Neural cell (in vitro differentiated cells): ENCODE results near the gene C12orf54. TPM values are rescaled to one million over a fixed set of nuclear protein-coding genes. Genes with fewer than 3 reads are reported as not detected.
"Not testable (repeated sequence)": the region's sequence is repeated elsewhere in the genome, so short reads cannot be mapped to it uniquely, and the experiment has no call there.

ENCODE experiments used
- H2AFZ ChIP-seq: fragments of 200-600, 300-800 bp; sonication (generic), shearing (Covaris generic); 2 replicates; pipeline ENCODE4 v1.6.0; 2014; ENCODE audit warnings: low read depth, mild to moderate bottlenecking, antibody characterized with exemption, low read length, moderate library complexity
- H3F3A ChIP-seq: fragments of 200-600 bp; shearing (Covaris generic); 2 replicates; pipeline ENCODE4 v1.6.1; 2016; ENCODE audit warnings: mild to moderate bottlenecking, moderate library complexity, mixed read lengths, antibody characterized with exemption, low read length; ENCODE audit not compliant: insufficient read depth, poor library complexity, severe bottlenecking
- H3K27ac ChIP-seq: fragments of 200-600, 300-800 bp; sonication (generic), shearing (Covaris generic); 2 replicates; pipeline ENCODE4 v1.5.1; 2014; ENCODE audit warnings: mild to moderate bottlenecking, low read length, moderate library complexity
- H3K27me3 ChIP-seq: fragments of 300-800, 200-600 bp; sonication (generic), shearing (Covaris generic); 2 replicates; pipeline ENCODE4 v1.6.0; 2014; ENCODE audit warnings: mild to moderate bottlenecking, low read depth, low read length, moderate library complexity; ENCODE audit not compliant: insufficient read depth
- H3K36me3 ChIP-seq: fragments of 300-800, 200-600 bp; sonication (generic), shearing (Covaris generic); 2 replicates; pipeline ENCODE4 v1.5.1; 2014; ENCODE audit warnings: mild to moderate bottlenecking, antibody characterized with exemption, low read length, moderate library complexity; ENCODE audit not compliant: insufficient read depth
- H3K4me2 ChIP-seq: fragments of 300-800, 200-600 bp; sonication (generic), shearing (Covaris generic); 2 replicates; pipeline ENCODE4 v1.6.0; 2014; ENCODE audit warnings: mild to moderate bottlenecking, low read length
- H3K4me3 ChIP-seq: fragments of 300-800, 200-600 bp; sonication (generic), shearing (Covaris generic); 2 replicates; pipeline ENCODE4 v1.5.1; 2014; ENCODE audit warnings: mild to moderate bottlenecking, low read length, moderate library complexity
- H3K79me2 ChIP-seq: fragments of 200-600 bp; shearing (Covaris generic); replicated peaks from 2 replicates; pipeline ENCODE4 v1.6.0; 2014; ENCODE audit warnings: mild to moderate bottlenecking, low read length, moderate library complexity; ENCODE audit not compliant: insufficient read depth
- H3K9ac ChIP-seq: fragments of 300-800, 200-600 bp; sonication (generic), shearing (Covaris generic); 2 replicates; pipeline ENCODE4 v1.6.1; 2016; ENCODE audit warnings: mild to moderate bottlenecking, low read length, mixed read lengths
- H3K9me2 ChIP-seq: fragments of 200-600 bp; shearing (Covaris generic); 2 replicates; pipeline ENCODE4 v1.6.1; 2016; ENCODE audit warnings: mild to moderate bottlenecking, low read length, mixed read lengths; ENCODE audit not compliant: insufficient read depth
- H3K9me3 ChIP-seq: fragments of 200-600, 300-800 bp; sonication (generic), shearing (Covaris generic); 2 replicates; pipeline ENCODE4 v1.6.1; 2016; ENCODE audit warnings: mild to moderate bottlenecking, mixed run types, low read length, moderate library complexity, mixed read lengths
- H4K20me1 ChIP-seq: fragments of 200-600 bp; shearing (Covaris generic); 2 replicates; pipeline ENCODE4 v1.6.1; 2016; ENCODE audit warnings: mild to moderate bottlenecking, mixed run types; ENCODE audit not compliant: insufficient read depth
- EP300 ChIP-seq: fragments of 450-650 bp; conservative IDR thresholded peaks from 2 replicates; pipeline ENCODE4 v1.6.1; 2014; ENCODE audit warnings: antibody characterized with exemption, mild to moderate bottlenecking, moderate library complexity; ENCODE audit not compliant: poor library complexity, severe bottlenecking
- EZH2 ChIP-seq: fragments of 200-600, 300-800 bp; shearing (Covaris generic), sonication (generic); IDR thresholded peaks from 2 replicates; pipeline ENCODE4 v1.6.1; 2014; ENCODE audit warnings: antibody characterized with exemption, low read length, borderline replicate concordance, mild to moderate bottlenecking; ENCODE audit not compliant: insufficient read depth, poor library complexity, severe bottlenecking
- MXI1 ChIP-seq: fragments of 450-650 bp; conservative IDR thresholded peaks from 2 replicates; pipeline ENCODE4 v1.6.1; 2014; ENCODE audit warnings: antibody characterized with exemption, mild to moderate bottlenecking; ENCODE audit not compliant: poor library complexity, severe bottlenecking
- POLR2AphosphoS5 ChIP-seq: IDR thresholded peaks from 2 replicates; pipeline ENCODE4 v1.6.1; 2012
- RAD21 ChIP-seq: fragments of 450-650 bp; conservative IDR thresholded peaks from 2 replicates; pipeline ENCODE4 v1.6.1; 2014; ENCODE audit warnings: antibody characterized with exemption, mild to moderate bottlenecking, moderate library complexity
- REST ChIP-seq: IDR thresholded peaks from 2 replicates; pipeline ENCODE4 v1.6.1; 2012; ENCODE audit warnings: borderline replicate concordance
- SMC3 ChIP-seq: fragments of 450-650 bp; conservative IDR thresholded peaks from 2 replicates; pipeline ENCODE4 v1.6.1; 2014; ENCODE audit warnings: antibody characterized with exemption, mild to moderate bottlenecking, moderate library complexity; ENCODE audit not compliant: poor library complexity
- TAF1 ChIP-seq: IDR thresholded peaks from 2 replicates; pipeline ENCODE4 v1.6.1; 2012; ENCODE audit warnings: low read depth
- polyA plus RNA-seq: library from polyadenylated mRNA; depleted of rRNA; stranded (reverse); fragments of >200 nt; gene quantifications from 2 replicates; pipeline ENCODE4 v1.2.3, GENCODE V29; 2014
- TF ChIP-seq, protein P1 (sequence below): fragments of 450-650 bp; IDR thresholded peaks from 2 replicates; pipeline ENCODE4 v1.5.1; 2014; ENCODE audit warnings: antibody characterized with exemption, mild to moderate bottlenecking, moderate library complexity; ENCODE audit not compliant: poor library complexity, severe bottlenecking

The C12orf54 gene
- polyA plus RNA-seq, 1 donor from 2014 or later, result not detected

DNA sequence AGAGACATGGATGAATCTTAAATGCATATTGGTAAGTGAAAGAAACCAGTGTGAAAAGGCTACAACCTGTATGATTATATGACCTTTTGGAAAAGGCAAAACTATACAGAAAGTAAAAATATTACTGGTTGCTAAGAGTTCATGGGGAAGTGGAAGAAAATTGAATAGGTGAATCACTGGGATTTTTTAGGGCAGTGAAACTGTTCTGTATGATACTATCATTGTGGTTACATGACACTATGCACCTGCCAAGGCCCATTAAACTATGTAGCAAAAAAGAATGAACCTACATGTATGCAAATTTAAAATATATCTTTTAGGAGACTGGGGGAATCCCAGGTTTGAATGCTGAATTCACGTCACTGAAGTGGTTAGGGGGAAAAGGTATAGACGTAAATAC, 30.6 kb downstream of the C12orf54 start:
- Histone ChIP-seq H3K4me2 (no peak overlapping the region), H3K27me3 (no peaks in the 10 kb centered on the region), H3K4me3 (no peak overlapping the region), H3K9me2 (no peaks in the 10 kb centered on the region), H2AFZ (no peak overlapping the region), H3K36me3 (no peaks in the 10 kb centered on the region), H3K9ac (no peak overlapping the region), H3K27ac (no peak overlapping the region), H3F3A (no peaks in the 10 kb centered on the region), H4K20me1 (no peaks in the 10 kb centered on the region), H3K9me3 (peaks cover 5% of the 10 kb centered on the region), H3K79me2 (no peaks in the 10 kb centered on the region)
- TF ChIP-seq TAF1 (no peak), SMC3 (no peak), REST (no peak), EZH2 (no peak), POLR2AphosphoS5 (no peak), MXI1 (no peak), RAD21 (no peak), EP300 (no peak)
- TF ChIP-seq, protein P1, sequence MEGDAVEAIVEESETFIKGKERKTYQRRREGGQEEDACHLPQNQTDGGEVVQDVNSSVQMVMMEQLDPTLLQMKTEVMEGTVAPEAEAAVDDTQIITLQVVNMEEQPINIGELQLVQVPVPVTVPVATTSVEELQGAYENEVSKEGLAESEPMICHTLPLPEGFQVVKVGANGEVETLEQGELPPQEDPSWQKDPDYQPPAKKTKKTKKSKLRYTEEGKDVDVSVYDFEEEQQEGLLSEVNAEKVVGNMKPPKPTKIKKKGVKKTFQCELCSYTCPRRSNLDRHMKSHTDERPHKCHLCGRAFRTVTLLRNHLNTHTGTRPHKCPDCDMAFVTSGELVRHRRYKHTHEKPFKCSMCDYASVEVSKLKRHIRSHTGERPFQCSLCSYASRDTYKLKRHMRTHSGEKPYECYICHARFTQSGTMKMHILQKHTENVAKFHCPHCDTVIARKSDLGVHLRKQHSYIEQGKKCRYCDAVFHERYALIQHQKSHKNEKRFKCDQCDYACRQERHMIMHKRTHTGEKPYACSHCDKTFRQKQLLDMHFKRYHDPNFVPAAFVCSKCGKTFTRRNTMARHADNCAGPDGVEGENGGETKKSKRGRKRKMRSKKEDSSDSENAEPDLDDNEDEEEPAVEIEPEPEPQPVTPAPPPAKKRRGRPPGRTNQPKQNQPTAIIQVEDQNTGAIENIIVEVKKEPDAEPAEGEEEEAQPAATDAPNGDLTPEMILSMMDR, result no peak

GRCh38 chr12:48514728-48515127, 32.4 kb downstream of the C12orf54 start:
- no peak overlapping the region for H2AFZ ChIP-seq
- TF ChIP-seq POLR2AphosphoS5 (no peak), REST (no peak), RAD21 (no peak), MXI1 (no peak), EZH2 (no peak), EP300 (no peak), TAF1 (no peak), SMC3 (no peak)
- TF ChIP-seq, protein P1, result no peak
- H4K20me1 ChIP-seq, result no peaks in the 10 kb centered on the region
- H3K79me2 ChIP-seq, result no peaks in the 10 kb centered on the region
- H3K27ac ChIP-seq, result no peak overlapping the region
- no peak overlapping the region for H3K4me2 ChIP-seq
- H3K9me3 ChIP-seq, result peaks cover 5% of the 10 kb centered on the region
- no peaks in the 10 kb centered on the region for H3K9me2 ChIP-seq
- H3K36me3 ChIP-seq, result no peaks in the 10 kb centered on the region
- no peaks in the 10 kb centered on the region for H3F3A ChIP-seq
- H3K4me3 ChIP-seq, result no peak overlapping the region
- H3K27me3 ChIP-seq, result no peaks in the 10 kb centered on the region
- no peak overlapping the region for H3K9ac ChIP-seq

- H2AFZ ChIP-seq, H3K79me2 ChIP-seq, H3K27ac ChIP-seq, H3K9me2 ChIP-seq, H3K4me3 ChIP-seq, H3K4me2 ChIP-seq, H3K27me3 ChIP-seq, H4K20me1 ChIP-seq, H3K36me3 ChIP-seq, H3F3A ChIP-seq, H3K9me3 ChIP-seq, H3K9ac ChIP-seq: not testable (repeated sequence)
These were observed 38.1 kb downstream of the C12orf54 start for GRCh38 chr12:48520381-48520780.
